Spinal cord (tissue), 10 donors: ENCODE measurements around the gene UHRF1. TPM values are rescaled to one million over a fixed set of nuclear protein-coding genes. Genes with fewer than 3 reads are reported as not detected.
"Not testable (repeated sequence)": the region's sequence is repeated elsewhere in the genome, so short reads cannot be mapped to it uniquely, and the experiment has no call there.

ENCODE experiments used
- DNase-seq, 6 donors: peaks; one replicate each; pipeline versions ENCODE4 v3.0.0 to v3.0.0-alpha.2; 2013 to 2015; ENCODE audit warnings: low spot score in 6 of 6, low read depth in 4 of 6
- H3K27ac ChIP-seq: one replicate; pipeline ENCODE4 v1.5.1; 2013; ENCODE audit warnings: low read depth, low read length, control low read depth
- H3K27me3 ChIP-seq: one replicate; pipeline ENCODE4 v1.6.1; 2013; ENCODE audit warnings: low read length; ENCODE audit not compliant: control insufficient read depth, insufficient read depth
- H3K36me3 ChIP-seq: one replicate; pipeline ENCODE4 v1.6.1; 2013; ENCODE audit warnings: low read length; ENCODE audit not compliant: control insufficient read depth, insufficient read depth
- H3K4me1 ChIP-seq: one replicate; pipeline ENCODE4 v1.6.1; 2013; ENCODE audit warnings: low read length; ENCODE audit not compliant: control insufficient read depth, insufficient read depth
- H3K4me3 ChIP-seq: one replicate; pipeline ENCODE4 v1.5.1; 2013; ENCODE audit warnings: low read depth, low read length, control low read depth
- H3K9me3 ChIP-seq: one replicate; pipeline ENCODE4 v1.6.1; 2013; ENCODE audit warnings: low read length; ENCODE audit not compliant: control insufficient read depth, insufficient read depth
- WGBS: methylation state at CpG from one replicate; pipeline ENCODE4 v1.1.5; 2013; ENCODE audit warnings: missing lambda C conversion rate; ENCODE audit not compliant: insufficient coverage; 5-methylcytosine and 5-hydroxymethylcytosine counted together
- polyA plus RNA-seq, 2 donors: library from polyadenylated mRNA; unstranded; fragments of 120-200 nt; gene quantifications; one replicate each; pipeline ENCODE4 v1.2.1, GENCODE V29; 2013; ENCODE audit not compliant: insufficient read length in 2 of 2
- total RNA-seq, 2 donors: library from RNA; depleted of rRNA in 1 of 2; stranded (reverse); fragments of 120-200 nt in 1 of 2; fragments of >200 nt in 1 of 2; gene quantifications; one replicate each; pipeline versions ENCODE4 v1.2.3 to v1.2.4, GENCODE V29; 2013 to 2014
- donor health status: healthy.

UHRF1 gene
- total and polyA plus RNA-seq, 4 donors: 10.5 to 16.8 (median 12.5) TPM

DNA sequence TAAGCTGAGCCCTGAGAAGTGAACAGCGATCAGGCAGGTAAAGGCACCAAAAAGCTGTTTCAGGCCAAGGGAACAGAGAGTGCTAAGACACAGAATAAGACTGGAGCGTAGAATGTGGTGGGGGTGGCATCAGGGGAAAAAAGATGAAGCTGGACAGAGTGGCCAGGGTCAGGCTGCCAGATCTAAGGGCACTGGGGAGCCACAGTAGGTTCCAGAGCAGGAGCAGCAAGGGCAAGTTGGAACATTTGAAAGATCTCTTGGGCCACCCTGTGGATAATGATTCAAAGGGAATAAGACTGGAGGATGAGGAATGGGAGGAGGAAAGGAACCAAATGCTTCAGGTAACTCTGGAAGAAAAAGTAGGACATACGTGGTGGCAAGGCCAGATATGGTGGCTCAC, 35.4 kb upstream of the UHRF1 start:
- Histone ChIP-seq H3K36me3 (no peaks in the 10 kb centered on the region), H3K4me1 (peaks cover 26% of the 10 kb centered on the region), H3K4me3 (no peak overlapping the region), H3K27me3 (no peaks in the 10 kb centered on the region), H3K27ac (no peak overlapping the region), H3K9me3 (no peaks in the 10 kb centered on the region)
- 95% methylated on average over 3 of the region's 3 CpGs for WGBS
- DNase-seq: no peak

DNA sequence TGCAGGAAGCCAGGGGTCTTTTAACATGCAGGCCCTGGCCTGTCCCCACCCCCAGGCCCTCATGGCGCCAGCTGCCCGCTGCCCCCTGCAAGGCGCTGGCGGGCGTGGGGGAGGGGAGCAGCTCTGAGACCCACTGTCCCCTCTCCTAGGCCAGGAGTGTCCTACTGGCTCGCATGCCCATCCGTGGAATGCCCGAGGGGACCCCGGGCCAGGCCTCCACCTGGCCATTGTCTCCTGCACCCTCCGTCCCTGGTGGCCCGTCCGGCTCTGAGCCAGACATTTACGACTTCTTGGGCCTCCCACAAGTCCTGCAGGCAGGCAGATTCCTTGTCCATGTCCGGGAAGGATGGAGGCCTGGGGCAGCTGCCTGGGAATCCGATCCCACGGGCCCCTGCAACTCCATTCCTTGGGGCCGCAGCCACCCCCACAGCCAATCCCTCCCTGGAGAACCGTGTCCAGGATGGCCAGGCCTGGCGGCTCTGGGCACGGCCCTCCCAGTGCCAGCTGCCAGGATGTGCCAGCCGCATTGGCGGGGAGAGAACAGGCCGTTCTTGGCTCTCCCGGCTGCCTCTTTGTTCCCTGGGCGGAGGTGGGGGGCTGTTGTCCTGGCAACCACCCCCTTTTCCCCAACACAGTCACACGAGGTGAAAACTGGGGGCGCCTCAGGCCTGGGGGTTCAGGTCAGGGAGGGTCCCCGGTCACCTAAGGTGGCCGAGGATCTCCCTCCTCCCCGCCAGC, 31.4 kb upstream of the UHRF1 start:
- Histone ChIP-seq H3K27ac (peak overlapping the region; percentile 92), H3K27me3 (no peaks in the 10 kb centered on the region), H3K4me3 (no peak overlapping the region), H3K36me3 (no peaks in the 10 kb centered on the region), H3K9me3 (no peaks in the 10 kb centered on the region), H3K4me1 (peaks cover 25% of the 10 kb centered on the region)
- WGBS: 14% methylated on average over 27 of the region's 30 CpGs
- DNase-seq: peak in 5 of 6 donors; percentile 57 to 90 (median 65)

DNA sequence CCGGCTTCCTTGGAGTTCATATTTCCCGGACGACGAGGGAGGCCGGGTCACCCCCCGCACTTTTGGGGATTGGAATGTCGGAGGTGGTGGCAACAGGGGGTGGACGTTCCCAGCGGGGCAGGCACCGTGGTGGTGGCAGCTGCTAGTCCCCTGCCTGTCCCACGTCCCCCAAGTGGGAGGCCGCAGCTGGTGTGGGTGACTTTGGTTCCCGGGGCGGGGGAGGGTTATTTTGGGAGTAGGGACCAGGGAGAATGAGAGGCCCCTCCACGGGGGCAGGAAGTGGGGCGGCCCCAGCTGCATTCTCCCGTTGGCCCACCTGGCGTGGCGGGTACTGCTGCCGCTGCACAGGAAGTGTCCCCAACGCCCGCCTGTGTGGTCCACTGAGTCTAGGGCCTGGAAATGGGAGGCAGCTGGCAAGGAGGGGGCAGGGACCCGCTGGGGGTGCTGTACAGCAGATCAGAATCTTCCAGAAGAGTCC, 30.8 kb upstream of the UHRF1 start:
- no peaks in the 10 kb centered on the region for H3K9me3 ChIP-seq
- no peaks in the 10 kb centered on the region for H3K36me3 ChIP-seq
- H3K27me3 ChIP-seq: no peaks in the 10 kb centered on the region
- peaks cover 25% of the 10 kb centered on the region for H3K4me1 ChIP-seq
- no peak for DNase-seq
- H3K4me3 ChIP-seq: no peak overlapping the region
- 21% methylated on average over 21 of the region's 23 CpGs for whole genome bisulfite sequencing
- peak overlapping the region; percentile 92 for H3K27ac ChIP-seq

DNA sequence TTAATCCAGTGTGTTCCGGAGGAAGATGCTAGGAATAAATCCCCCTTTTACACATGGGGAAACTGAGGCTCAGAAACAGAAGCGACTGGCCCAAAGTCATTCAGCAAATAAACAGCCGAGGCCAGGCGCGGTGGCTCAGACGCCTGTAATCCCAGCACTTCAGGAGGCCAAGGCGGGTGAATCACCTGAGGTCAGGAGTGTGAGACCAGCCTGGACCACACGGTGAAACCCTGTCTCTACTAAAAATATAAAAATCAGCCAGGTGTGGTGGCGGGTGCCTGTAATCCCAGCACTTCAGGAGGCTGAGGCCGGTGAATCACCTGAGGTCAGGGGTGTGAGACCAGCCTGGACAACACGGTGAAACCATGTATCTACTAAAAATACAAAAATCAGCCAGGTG, 30.3 kb upstream of the UHRF1 start:
- Histone ChIP-seq H3K27me3 (no peaks in the 10 kb centered on the region), H3K4me1 (peaks cover 25% of the 10 kb centered on the region), H3K27ac (peak overlapping the region; percentile 92), H3K4me3 (no peak overlapping the region), H3K36me3 (no peaks in the 10 kb centered on the region), H3K9me3 (no peaks in the 10 kb centered on the region)
- DNase-seq: no peak
- WGBS: 96% methylated on average over 5 of the region's 11 CpGs

DNA sequence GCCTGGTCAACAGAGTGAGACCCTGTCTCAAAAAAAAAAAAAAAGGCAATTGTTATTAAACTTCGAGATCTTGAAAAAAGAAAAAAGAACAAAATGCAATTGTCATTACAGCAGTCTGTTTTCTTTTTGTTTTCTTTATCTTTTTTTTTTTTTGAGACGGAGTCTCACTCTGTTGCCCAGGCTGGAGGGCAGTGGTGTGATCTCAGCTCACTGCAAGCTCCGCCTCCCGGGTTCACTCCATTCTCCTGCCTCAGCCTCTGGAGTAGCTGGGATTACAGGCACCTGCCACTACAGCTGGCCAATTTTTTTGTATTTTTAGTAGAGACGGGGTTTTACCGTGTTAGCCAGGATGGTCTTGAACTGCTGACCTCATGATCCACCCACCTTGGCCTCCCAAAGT, 26.4 kb upstream of the UHRF1 start:
- not testable (repeated sequence) for DNase-seq, H3K27me3 ChIP-seq, H3K27ac ChIP-seq, H3K4me3 ChIP-seq, H3K9me3 ChIP-seq, H3K36me3 ChIP-seq
- 92% methylated on average over 2 of the region's 6 CpGs for WGBS
- H3K4me1 ChIP-seq: peaks cover 15% of the 10 kb centered on the region

DNA sequence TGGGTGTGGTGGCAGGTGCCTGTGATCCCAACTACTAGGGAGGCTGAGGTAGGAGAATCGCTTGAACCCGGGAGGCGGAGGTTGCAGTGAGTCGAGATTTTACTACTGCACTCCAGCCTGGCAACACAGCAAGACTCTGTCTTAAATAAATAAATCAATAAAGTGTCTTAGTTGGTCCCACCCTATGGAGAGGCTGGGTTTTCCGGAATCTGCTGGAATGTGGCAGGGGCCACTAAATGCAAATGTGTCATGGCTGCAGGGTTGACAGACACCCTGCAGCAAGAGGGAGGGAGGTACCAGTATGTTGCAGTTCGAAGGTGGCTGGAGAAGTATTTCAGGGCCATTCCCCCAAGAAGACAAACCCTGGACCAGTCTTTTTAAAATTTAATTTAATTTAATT, 24.3 kb upstream of the UHRF1 start:
- H3K4me1 ChIP-seq, H3K4me3 ChIP-seq, H3K27me3 ChIP-seq, H3K36me3 ChIP-seq, H3K9me3 ChIP-seq, H3K27ac ChIP-seq, DNase-seq: not testable (repeated sequence)
- WGBS: no CpG with 5 or more reads among the region's 6 CpGs

DNA sequence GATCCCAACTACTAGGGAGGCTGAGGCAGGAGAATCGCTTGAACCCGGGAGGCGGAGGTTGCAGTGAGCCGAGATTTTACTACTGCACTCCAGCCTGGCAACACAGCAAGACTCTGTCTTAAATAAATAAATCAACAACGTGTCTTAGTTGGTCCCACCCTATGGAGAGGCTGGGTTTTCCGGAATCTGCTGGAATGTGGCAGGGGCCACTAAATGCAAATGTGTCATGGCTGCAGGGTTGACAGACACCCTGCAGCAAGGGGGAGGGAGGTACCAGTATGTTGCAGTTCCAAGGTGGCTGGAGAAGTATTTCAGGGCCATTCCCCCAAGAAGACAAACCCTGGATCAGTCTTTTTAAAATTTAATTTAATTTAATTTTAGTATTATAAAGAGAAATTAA, 21.5 kb upstream of the UHRF1 start:
- H3K9me3 ChIP-seq: not testable (repeated sequence)
- WGBS: no CpG with 5 or more reads among the region's 6 CpGs

DNA sequence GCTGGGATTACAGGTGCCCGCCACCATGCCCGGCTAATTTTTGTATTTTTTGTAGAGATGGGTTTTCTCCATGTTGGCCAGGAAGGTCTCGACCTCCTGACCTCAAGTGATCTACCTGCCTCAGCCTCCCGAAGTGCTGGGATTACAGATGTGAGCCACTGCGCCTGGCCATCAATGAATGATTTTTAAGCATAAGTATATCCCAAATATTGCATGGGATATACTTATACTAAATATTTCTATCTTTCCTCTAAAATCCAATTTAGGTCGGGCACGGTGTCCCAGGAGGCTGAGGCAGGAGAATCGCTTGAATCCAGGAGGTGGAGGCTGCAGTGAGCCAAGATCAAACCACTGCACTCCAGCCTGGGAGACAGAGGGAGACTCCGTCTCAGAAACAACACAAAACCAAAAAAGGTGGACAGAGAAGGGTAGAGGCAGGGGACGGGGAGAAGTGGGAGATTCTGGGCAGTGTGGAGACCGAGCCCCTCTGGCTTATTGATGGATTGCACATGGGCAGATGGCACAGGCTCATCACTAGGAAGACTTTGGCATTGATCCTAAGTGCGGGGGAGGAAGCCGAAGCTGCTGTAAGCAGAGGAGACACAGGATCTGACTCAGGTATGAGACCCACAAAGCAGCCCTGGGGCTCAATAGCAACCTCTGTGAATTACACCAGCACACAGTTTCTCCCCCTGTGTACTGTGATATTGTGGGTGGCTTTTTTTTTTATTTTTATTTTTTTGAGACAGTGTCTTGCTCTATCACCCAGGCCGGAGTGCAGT, 20.1 kb upstream of the UHRF1 start:
- whole genome bisulfite sequencing: 68% methylated on average over 5 of the region's 14 CpGs
- no peaks in the 10 kb centered on the region for H3K9me3 ChIP-seq
- H3K27me3 ChIP-seq: no peaks in the 10 kb centered on the region
- H3K27ac ChIP-seq: no peak overlapping the region
- no peak overlapping the region for H3K4me3 ChIP-seq
- peak in 2 of 6 donors; percentile 52 to 71 for DNase-seq
- H3K36me3 ChIP-seq: no peaks in the 10 kb centered on the region
- H3K4me1 ChIP-seq: no peaks in the 10 kb centered on the region

More for the DNA sequence above, 21.5 kb upstream of the UHRF1 start:
- H3K36me3 ChIP-seq, H3K4me3 ChIP-seq, H3K27me3 ChIP-seq, DNase-seq, H3K4me1 ChIP-seq, H3K27ac ChIP-seq: not testable (repeated sequence)

DNA sequence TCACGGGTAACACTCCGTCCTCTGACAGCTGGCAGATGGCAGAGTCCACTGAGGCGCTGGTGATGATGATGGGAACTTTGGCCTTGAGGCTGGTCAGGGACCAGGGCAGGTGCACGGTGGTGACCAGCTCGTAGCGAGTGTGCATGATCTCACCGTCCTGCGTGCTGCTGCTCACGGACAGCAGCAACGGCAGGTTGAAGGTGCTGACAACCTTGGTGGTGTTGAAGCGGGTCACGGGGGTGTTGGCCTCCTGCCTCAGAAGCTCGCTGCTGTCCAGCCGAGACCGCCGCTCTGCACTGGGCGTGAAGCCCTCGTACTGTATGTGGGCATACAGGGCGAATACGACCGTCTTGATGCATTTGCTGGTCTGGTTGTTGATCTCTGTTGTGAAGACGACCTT, 18.2 kb upstream of the UHRF1 start:
- H3K4me1 ChIP-seq: peaks cover 4% of the 10 kb centered on the region
- DNase-seq: no peak
- no peaks in the 10 kb centered on the region for H3K36me3 ChIP-seq
- H3K9me3 ChIP-seq: no peaks in the 10 kb centered on the region
- H3K4me3 ChIP-seq: no peak overlapping the region
- no peak overlapping the region for H3K27ac ChIP-seq
- WGBS: 91% methylated on average over 22 of the region's 22 CpGs
- no peaks in the 10 kb centered on the region for H3K27me3 ChIP-seq

DNA sequence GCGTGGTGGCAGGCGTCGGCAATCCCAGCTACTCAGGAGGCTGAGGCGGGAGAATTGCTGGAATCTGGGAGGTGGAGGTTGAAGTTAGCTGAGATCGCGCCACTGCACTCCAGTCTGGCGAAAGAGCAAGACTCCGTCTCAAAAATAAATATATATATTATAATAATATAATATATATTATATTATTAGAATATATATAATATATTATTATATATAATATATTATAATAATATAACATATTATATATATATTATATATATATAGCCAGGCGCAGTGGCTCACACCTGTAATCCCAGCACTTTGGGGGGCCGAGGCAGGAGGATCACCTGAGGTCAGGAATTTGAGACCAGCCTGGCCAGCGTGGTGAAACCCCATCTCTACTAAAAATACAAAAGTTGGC, 16.3 kb upstream of the UHRF1 start:
- not testable (repeated sequence) for H3K9me3 ChIP-seq, H3K4me3 ChIP-seq
- no CpG with 5 or more reads among the region's 11 CpGs for WGBS

More for the DNA sequence above, 16.3 kb upstream of the UHRF1 start:
- H3K36me3 ChIP-seq, H3K27ac ChIP-seq, H3K4me1 ChIP-seq, H3K27me3 ChIP-seq, DNase-seq: not testable (repeated sequence)
